ENCODE data around the gene PCP4. TPM values are rescaled to one million over a fixed set of nuclear protein-coding genes. Genes with fewer than 3 reads are reported as not detected.

PCP4 gene
- total RNA-seq, 2 experiments from 2014 or later: not detected

DNA sequence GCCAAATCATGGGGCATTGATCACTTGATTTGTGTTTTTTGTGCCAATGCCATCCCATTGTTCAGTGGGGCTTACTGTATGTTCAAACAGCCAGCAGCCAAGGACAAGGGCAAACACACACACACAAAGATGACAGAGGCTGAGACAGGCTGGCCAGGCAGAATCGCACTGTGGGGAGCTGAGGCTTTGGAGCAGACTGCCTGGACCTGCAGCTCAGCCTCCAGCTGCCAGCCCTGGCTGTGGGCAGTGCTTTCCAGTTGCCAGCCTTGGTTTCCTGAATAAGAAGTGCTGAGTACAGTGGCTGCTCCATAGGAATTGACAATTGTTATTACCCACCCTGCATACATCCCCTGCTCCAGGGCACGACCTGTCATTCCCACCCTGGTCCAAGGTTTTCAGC, 16.9 kb upstream of the PCP4 start:
- no peak for DNase-seq
- no peak overlapping the region for H3K27ac Mint-ChIP-seq
- peaks cover 3% of the 10 kb centered on the region for H3K9me3 Mint-ChIP-seq (ENCODE audit: low read depth)
- no peak for ATAC-seq
- no peaks in the 10 kb centered on the region for H3K27me3 Mint-ChIP-seq
- H3K4me1 Mint-ChIP-seq: no peaks in the 10 kb centered on the region
- no peak overlapping the region for H3K4me3 Mint-ChIP-seq
- no peaks in the 10 kb centered on the region for H3K36me3 Mint-ChIP-seq
- CTCF ChIA-PET: no interaction called here

DNA sequence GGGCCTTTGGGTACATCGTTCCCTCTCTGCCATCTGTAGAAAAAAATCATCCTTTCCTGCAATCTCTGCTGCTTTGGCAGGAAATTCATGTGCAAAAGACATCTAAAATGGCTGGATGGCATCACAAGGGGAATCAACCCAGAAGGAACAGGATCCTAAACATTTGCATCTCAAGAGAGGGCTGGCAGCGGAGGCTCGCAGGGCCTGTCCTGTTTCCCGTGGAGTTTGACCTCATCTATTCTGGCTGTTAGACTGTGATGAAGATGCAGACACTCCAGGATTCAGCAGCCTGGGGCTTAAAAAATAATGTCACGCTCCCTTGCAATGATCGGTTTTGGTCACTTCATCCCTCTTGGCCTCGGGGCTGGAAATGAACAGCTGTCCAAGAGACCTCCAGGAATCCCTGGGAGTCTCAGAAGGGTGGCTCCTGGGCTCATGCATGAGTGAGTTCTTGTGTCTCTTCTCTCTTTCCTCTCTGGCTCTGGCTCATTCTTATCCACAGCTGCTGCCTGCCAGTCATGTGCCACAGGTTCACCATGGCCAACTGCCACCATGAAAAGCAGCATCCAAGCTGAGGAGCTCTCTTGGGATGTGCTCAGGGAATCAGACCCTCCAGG, 16.1 kb upstream of the PCP4 start:
- DNase-seq (no peak), ATAC-seq (no peak)
- Mint-ChIP-seq H3K9me3 (ENCODE audit: low read depth) (peaks cover 7% of the 10 kb centered on the region), H3K27ac (no peak overlapping the region), H3K36me3 (no peaks in the 10 kb centered on the region), H3K4me1 (no peaks in the 10 kb centered on the region), H3K4me3 (no peak overlapping the region), H3K27me3 (no peaks in the 10 kb centered on the region)
- CTCF ChIA-PET: no interaction called here

DNA sequence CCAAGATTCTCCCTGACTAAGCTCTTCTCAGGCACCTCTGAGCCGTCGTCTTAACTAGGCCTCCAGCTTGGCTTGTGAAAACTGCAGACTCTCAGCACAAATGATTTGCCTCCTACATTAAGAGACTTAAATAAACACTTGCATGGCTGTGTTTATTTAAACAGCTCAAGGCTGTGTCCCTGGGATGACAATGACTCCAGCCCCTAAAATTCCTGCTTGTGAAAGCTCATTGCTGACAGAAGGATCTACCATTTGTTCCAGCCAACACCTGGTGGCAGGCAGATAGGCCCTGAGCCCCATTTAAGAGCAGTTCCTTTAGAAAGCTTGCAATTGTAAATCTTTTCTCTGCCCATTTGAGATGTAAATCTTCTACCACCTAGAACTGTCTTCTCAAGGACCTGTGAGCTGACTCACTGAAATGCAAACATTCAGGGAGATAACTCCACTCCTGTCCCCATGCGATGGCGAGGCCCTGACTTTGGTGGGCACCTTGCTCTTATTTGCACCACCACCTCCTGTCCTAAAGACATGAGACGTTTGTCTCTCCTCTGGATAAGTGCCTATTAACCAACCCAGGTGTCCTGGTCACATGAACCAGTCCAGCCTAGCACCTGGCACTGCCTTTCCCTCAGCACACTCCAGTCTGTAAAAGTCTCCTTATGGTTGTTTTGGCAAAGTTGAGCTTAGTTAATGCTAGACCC, 15.1 kb upstream of the PCP4 start:
- ATAC-seq (no peak), DNase-seq (no peak)
- H3K4me1 Mint-ChIP-seq: no peaks in the 10 kb centered on the region
- CTCF ChIA-PET: no interaction called here
- no peak overlapping the region for H3K27ac Mint-ChIP-seq
- peaks cover 7% of the 10 kb centered on the region for H3K9me3 Mint-ChIP-seq (ENCODE audit: low read depth)
- H3K36me3 Mint-ChIP-seq: no peaks in the 10 kb centered on the region
- H3K27me3 Mint-ChIP-seq: no peaks in the 10 kb centered on the region
- no peak overlapping the region for H3K4me3 Mint-ChIP-seq

DNA sequence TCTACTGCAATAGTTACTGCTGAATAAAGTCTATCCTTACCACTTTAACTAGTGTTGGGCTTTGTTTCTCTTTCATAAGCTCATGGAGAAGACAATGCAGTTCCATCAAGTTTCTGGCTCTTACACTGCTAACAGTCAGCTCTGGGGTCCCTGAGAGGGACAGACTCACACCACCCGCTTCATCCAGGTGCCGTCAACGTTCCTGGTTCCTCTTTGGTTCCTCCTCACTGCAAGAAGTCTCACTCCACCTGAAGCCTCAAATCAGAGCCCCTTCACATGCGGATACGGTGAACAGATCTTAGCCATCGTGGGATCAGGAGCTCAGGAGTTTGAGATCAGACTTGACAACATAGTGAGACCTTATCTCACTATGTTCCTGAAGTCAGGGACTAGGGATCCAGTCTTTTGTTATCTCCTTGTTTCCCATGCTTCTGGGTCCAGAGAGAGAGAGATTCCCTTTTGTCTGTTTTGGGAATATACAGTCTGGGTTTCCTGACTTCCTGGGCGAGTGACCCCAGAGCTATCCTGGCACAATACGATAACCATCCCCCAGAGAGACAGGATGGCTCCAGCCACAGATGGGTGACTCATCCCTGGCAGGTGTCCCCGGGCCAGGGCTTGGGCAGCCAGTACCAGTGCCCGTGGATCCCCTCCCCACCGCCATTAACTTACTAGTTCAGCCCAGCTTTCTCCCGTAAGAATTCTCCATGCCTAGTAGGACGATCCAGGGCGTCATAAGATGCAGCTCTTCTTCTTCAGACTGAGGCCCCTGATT, 14.3 kb upstream of the PCP4 start:
- DNase-seq: no peak
- H3K4me3 Mint-ChIP-seq: no peak overlapping the region
- no peaks in the 10 kb centered on the region for H3K36me3 Mint-ChIP-seq
- no peak for ATAC-seq
- H3K27me3 Mint-ChIP-seq: no peaks in the 10 kb centered on the region
- no peak overlapping the region for H3K27ac Mint-ChIP-seq
- CTCF ChIA-PET: no interaction called here
- H3K9me3 Mint-ChIP-seq (ENCODE audit: low read depth): peaks cover 7% of the 10 kb centered on the region
- H3K4me1 Mint-ChIP-seq: no peaks in the 10 kb centered on the region

DNA sequence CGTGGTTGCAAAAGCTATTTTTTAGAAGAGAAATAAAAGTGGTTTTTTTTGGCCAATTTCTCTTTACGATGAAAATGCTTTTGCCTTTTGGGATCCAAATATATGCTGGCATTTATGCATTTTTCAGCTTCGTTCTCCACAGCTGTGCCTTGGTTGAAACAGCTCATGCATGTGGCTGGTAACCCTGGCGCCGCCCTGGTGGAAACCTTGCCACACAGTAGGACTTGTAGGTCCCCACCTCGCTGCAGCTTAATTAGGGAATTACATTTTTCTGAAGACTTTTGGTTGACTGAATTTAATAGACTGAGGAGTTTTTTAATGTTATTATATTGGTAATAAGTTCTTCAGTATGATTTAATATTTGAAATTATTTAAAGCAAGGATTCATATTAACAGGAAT, 12.7 kb upstream of the PCP4 start:
- Mint-ChIP-seq H3K4me3 (no peak overlapping the region), H3K27me3 (no peaks in the 10 kb centered on the region), H3K4me1 (no peaks in the 10 kb centered on the region), H3K27ac (no peak overlapping the region), H3K9me3 (ENCODE audit: low read depth) (peaks cover 7% of the 10 kb centered on the region), H3K36me3 (no peaks in the 10 kb centered on the region)
- ATAC-seq: no peak
- CTCF ChIA-PET: no interaction called here
- no peak for DNase-seq

DNA sequence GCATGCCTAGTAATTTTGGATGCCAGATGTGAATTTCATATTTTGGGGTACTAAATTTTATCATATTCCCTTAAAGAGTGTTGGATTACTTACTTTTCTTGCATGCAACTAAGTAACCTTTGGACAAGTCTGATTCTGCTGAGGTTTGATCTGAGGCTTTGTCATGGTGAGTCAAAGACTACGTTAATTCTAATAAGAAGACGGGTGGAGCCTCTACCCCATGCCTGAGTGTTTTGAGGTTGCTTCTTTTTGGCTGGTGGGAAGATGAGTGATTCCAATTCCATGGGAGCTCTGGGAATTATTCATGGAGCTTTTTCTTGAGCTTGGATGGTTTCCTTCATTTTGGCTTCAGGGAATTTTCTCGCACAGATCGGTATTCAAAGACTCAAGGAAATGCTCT, 11.6 kb upstream of the PCP4 start:
- Mint-ChIP-seq H3K4me3 (no peak overlapping the region), H3K4me1 (no peaks in the 10 kb centered on the region), H3K27me3 (no peaks in the 10 kb centered on the region), H3K27ac (no peak overlapping the region), H3K36me3 (no peaks in the 10 kb centered on the region), H3K9me3 (ENCODE audit: low read depth) (peaks cover 7% of the 10 kb centered on the region)
- ATAC-seq (no peak), DNase-seq (no peak)
- CTCF ChIA-PET: interaction anchor here (1.5 kb wide), 1 partner anchor 11 kb away, joined by 3 read pairs; the partner anchor contains the start of gene PCP4

DNA sequence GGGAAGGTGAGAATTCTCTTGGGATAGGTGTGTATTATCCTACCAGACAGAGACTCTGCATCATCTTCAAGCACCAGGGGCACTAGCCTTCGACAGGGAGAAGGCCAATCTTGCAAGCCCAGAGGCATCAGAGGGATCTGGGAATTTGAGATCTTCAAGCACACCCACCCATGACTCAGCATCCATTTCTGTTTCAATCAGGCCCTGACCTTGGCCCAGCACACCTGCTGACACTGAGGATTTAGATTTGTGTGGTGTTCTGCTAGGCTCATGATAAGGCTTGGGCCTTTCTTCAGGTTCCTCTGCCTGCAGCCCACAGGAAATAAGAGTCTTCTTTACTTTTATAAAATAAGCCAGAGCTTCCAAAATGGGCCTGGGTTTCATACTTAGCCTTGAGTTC, 6.6 kb upstream of the PCP4 start:
- H3K36me3 Mint-ChIP-seq: no peaks in the 10 kb centered on the region
- H3K27ac Mint-ChIP-seq: no peak overlapping the region
- CTCF ChIA-PET: no interaction called here
- peaks cover 4% of the 10 kb centered on the region for H3K9me3 Mint-ChIP-seq (ENCODE audit: low read depth)
- no peaks in the 10 kb centered on the region for H3K27me3 Mint-ChIP-seq
- H3K4me1 Mint-ChIP-seq: no peaks in the 10 kb centered on the region
- no peak for ATAC-seq
- no peak overlapping the region for H3K4me3 Mint-ChIP-seq
- no peak for DNase-seq

DNA sequence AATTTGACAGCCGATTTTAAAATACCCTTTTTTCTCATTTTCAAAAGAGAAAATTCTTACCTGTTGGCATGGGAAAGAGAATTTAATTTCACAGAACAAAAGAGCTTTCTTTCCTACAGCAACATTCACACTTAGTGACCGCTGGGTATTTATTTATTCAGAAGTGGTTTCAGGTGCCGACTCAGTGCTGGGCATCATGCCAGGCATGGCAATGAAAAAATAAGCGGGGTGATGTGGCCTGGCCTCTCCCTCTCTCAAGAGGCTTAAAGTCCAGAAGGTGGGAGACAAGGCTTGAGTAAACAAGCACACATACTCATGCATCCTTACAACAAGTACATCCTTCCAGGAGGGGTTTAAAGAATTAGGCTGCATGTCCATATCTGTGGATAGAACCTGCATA, 4.1 kb upstream of the PCP4 start:
- no peak for ATAC-seq
- no peaks in the 10 kb centered on the region for H3K9me3 Mint-ChIP-seq (ENCODE audit: low read depth)
- no peak overlapping the region for H3K27ac Mint-ChIP-seq
- CTCF ChIA-PET: no interaction called here
- H3K4me3 Mint-ChIP-seq: no peak overlapping the region
- DNase-seq: no peak
- H3K36me3 Mint-ChIP-seq: no peaks in the 10 kb centered on the region
- H3K27me3 Mint-ChIP-seq: no peaks in the 10 kb centered on the region
- no peaks in the 10 kb centered on the region for H3K4me1 Mint-ChIP-seq

DNA sequence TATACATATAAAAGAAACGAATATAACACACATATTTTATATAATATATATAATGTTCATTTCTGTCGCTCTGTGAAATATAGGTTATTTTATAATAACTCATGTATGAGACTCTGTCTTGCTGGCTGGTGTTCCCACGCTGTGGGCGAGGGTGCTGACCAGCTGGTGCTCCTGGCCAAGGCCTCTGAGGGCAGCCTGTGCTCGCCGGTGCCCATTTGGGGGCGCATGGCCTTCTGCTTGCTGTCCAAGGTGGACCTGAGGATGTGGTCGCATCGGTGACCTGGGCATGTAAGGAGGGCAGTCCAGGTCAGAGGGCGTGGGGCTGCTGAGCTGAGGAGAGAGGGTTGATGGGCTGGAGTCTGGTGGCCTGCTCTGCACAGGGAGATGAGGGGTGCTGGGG, 1.1 kb upstream of the PCP4 start:
- no peak for ATAC-seq
- H3K4me1 Mint-ChIP-seq: no peaks in the 10 kb centered on the region
- no peak overlapping the region for H3K27ac Mint-ChIP-seq
- H3K9me3 Mint-ChIP-seq (ENCODE audit: low read depth): no peaks in the 10 kb centered on the region
- CTCF ChIA-PET: interaction anchor here (0.8 to 1.1 kb wide), 2 partner anchors 16 to 74 kb away, joined by 3 read pairs; no protein-coding TSS in a partner anchor
- no peak for DNase-seq
- H3K27me3 Mint-ChIP-seq: no peaks in the 10 kb centered on the region
- H3K4me3 Mint-ChIP-seq: no peak overlapping the region
- H3K36me3 Mint-ChIP-seq: no peaks in the 10 kb centered on the region

DNA sequence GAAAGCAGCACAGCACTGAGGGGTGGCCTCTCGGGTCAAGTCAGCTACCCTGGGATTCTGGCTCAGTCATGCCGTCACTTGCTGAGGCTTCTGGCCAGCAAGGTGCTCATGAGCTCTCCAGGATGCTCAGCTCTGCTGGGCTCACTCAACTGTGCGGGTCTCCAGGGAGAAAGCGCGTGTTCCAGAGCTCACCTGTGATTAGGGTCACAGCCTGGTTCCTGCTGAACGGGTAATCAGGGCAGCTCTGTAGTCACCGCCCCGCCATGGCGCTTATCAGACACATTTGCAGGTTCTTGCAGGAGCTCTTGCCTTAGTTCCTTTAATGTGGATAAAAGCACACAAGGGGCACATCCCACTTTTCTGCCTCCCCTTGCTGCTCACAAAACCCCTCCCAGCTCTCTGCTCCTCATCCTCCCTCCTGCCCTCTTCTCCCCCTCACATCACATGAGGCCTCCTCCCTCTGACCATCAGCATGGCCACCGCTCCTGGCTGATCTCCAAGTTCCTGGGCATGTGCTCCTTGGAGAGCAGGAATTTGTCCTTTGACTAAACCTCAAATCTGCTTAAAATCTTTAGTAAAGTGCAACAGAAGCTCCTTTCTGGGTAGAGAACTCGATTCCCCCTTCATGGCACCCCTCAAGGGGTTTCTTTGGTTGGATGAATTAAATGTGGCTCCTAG, 2.0 kb downstream of the PCP4 start:
- Mint-ChIP-seq H3K27ac (no peak overlapping the region), H3K27me3 (no peaks in the 10 kb centered on the region), H3K36me3 (no peaks in the 10 kb centered on the region), H3K9me3 (ENCODE audit: low read depth) (no peaks in the 10 kb centered on the region), H3K4me3 (no peak overlapping the region), H3K4me1 (no peaks in the 10 kb centered on the region)
- DNase-seq (no peak), ATAC-seq (no peak)
- CTCF ChIA-PET: no interaction called here

DNA sequence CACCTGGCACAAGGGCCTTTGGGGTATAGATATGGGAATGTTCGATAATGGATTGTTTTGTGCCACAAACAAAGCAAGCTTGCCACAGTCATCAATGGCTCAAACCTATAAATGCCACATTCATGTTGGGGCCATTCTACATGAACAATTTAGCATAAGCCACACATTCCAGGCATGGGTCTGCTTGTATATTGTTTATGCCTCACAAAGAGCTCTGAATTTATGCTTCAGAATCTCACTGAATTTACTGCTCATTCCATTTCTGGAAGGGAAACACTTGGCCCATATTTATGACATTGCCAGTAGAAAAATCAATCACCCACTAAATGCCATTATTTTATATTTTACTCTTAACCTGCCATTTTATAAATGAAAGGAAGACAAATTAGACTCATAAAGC, 6.4 kb downstream of the PCP4 start:
- CTCF ChIA-PET: no interaction called here
- no peak for ATAC-seq
- Mint-ChIP-seq H3K4me3 (no peak overlapping the region), H3K36me3 (no peaks in the 10 kb centered on the region), H3K27ac (no peak overlapping the region), H3K9me3 (ENCODE audit: low read depth) (no peaks in the 10 kb centered on the region), H3K27me3 (no peaks in the 10 kb centered on the region), H3K4me1 (no peaks in the 10 kb centered on the region)
- DNase-seq: no peak

DNA sequence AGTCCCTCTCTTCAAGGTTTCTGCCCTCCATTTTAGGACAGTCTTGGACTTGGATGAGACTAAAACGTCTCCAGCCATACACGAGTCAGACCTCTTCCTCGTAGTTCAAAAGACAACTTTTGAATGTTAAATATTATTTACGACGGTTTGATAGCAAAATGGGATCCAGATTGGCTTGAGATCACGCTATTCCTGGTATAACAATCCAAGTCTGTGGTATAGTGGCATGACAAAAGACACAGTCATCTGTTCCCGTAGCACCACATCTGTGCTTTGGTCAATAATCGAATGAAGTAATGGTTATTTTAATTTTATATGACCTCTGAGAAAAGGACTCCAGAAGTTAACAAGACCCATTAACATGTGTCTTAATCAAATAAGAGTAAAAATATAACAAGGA, 7.0 kb downstream of the PCP4 start:
- Mint-ChIP-seq H3K27ac (no peak overlapping the region), H3K4me3 (no peak overlapping the region), H3K27me3 (no peaks in the 10 kb centered on the region), H3K9me3 (ENCODE audit: low read depth) (no peaks in the 10 kb centered on the region), H3K4me1 (no peaks in the 10 kb centered on the region), H3K36me3 (no peaks in the 10 kb centered on the region)
- no peak for ATAC-seq
- DNase-seq: no peak
- CTCF ChIA-PET: no interaction called here

DNA sequence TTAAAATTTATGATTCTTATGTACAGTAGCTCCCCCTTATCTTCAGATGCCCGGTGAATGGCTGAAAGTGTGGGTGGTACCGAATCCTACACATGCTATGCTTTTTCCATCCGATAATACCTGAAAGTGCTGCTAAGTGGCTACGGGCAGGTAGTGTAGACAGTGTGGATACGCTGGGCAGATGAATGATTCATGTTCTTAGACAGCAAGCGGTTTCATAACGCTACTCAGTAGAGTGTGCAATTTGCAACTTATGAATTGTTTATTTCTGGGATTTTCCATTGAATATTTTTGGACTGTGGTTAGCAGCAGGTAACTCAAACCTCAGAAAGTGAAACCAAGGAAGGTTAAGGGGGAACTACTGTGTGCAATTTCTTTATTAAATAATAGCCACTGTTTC, 7.5 kb downstream of the PCP4 start:
- DNase-seq: no peak

More for the DNA sequence above, 7.5 kb downstream of the PCP4 start:
- CTCF ChIA-PET: no interaction called here
- Mint-ChIP-seq H3K27ac (no peak overlapping the region), H3K9me3 (ENCODE audit: low read depth) (no peaks in the 10 kb centered on the region), H3K27me3 (no peaks in the 10 kb centered on the region), H3K36me3 (no peaks in the 10 kb centered on the region), H3K4me3 (no peak overlapping the region), H3K4me1 (no peaks in the 10 kb centered on the region)
- no peak for ATAC-seq
